ENCODE results near the gene FREM1.

The FREM1 gene

DNA sequence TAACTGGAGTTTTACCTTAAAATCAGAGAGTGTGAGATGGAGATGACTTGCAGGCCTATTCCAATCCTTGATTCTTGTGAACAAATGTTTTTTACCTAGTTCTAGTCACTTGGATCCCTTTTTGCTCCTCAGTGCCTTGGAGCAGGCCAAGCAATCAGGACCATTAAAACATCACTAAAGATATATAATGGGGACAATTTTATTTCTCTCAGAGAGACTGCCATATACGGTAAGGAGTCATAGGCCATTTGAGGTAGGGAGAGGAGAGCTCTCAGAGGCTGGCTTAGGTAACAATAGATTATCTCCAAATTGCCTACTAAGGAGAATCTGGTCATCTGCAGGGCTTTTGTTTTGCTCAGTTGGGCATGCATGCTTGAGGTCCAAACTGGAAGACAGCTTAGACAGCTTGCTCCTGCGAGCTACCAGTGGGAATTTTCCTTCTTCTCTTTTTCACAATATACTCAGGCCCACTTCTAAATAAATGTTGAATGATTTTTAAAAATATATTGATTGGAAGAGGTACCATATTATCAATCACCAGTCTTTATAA is 44.0 kb downstream of the FREM1 start:
- no peak for DNase-seq

GRCh38 chr9:14864309-14864708 is 45.9 kb downstream of the FREM1 start:
- DNase-seq = no peak

GRCh38 chr9:14863402-14863801 is 46.8 kb downstream of the FREM1 start:
- DNase-seq = no peak

- no peak for DNase-seq
These were observed 52.6 kb downstream of the FREM1 start for GRCh38 chr9:14857449-14858305.

DNA sequence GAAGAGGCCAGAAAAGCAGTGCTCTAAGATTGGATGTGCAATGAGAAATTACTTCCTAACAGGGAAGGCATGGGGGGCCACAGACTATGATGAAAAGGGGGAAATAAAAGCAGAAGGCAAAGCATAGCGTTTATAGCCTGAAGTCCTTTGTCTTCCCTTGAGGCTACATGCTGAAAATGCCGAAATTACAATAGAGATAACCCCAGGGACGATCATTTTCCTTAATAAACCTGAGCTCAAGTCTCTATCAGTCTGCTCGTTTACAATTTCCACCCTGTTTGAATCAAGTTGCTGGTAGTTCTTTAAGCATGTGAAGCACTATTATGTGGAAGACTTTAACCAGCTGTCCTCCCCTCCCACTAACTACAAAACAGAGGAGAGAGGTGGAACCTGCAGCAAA is 60.4 kb downstream of the FREM1 start:
- DNase-seq = no peak

DNA sequence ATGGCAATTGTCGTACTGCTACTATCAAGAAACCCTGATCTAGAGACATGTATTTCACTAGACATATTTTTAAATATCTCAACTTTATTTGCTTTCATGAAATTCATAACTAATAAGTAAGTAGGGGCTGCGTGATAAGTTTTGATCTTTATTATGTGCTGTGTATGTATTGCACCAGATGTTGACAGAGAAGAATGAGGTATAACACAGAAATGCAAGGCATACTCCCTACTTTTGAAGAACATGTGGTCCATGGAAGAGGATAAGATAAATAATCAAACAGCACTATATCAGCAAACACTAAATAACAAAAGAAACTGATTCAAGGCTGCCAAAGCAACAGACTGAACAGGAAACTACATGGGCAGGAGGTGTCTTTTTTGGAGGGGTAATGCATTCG is 60.9 kb downstream of the FREM1 start:
- DNase-seq = no peak

GRCh38 chr9:14846871-14847311 is 63.3 kb downstream of the FREM1 start:
- DNase-seq = peak; percentile 41

DNA sequence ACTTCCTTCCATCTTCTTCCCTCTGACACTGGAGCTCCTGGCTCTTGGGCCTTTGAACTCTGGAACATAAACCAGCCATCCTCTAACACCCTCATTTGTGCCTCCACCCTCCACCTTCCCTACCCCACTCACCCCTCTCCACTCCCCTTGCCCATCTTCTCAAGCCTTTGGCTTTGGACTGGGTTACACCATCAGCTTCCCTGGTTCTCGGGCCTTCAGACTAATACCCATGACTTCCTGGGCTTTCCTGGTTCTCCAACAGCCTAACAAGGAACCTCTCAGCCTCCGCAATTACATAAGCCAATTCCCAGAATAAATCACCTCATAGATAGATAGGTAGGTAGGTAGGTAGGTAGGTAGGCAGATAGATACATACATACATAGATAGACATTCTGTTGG is 67.1 kb downstream of the FREM1 start:
- no peak for DNase-seq

GRCh38 chr9:14842269-14842668 is 68.0 kb downstream of the FREM1 start:
- no peak for DNase-seq

GRCh38 chr9:14838701-14839100 is 71.5 kb downstream of the FREM1 start:
- DNase-seq = no peak

DNA sequence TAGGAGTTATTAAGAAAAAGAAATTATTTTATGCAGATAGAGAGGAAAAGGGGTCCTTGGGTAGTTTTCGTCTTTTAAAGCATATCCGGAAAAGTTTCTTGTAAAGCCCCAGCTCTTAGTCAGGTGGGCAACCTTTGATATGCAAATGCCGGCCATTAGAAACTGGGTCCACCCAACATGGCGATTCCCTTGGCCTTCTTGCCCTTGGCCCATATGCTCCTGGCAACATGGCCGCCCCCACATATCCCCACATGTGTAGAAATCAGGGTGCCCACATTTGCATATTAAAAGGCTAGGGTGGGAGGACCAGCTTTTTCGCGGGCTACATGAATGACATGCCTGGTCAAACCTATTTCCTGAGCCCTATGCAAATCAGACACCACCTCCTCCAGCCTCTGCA is 73.3 kb downstream of the FREM1 start:
- no peak for DNase-seq

DNA sequence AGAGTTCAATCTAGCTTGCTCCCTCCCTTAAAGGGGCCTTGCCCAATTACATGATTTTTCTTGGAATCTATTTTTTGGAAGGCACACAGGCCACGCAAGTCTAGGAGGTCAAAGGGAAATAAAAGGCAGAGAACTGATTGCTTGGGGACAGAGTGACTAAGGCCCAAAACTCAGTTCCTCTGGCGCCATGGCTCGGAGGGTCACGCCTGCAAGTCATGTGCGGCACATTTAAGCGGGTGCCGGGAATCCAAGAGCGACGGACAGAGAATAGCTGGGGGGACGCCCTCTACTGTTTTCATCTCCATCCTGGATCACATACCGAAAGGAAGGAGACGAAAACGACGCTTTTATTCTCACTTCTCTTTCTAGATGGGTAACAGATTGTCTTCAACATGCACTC is 78.6 kb downstream of the FREM1 start:
- DNase-seq = no peak

DNA sequence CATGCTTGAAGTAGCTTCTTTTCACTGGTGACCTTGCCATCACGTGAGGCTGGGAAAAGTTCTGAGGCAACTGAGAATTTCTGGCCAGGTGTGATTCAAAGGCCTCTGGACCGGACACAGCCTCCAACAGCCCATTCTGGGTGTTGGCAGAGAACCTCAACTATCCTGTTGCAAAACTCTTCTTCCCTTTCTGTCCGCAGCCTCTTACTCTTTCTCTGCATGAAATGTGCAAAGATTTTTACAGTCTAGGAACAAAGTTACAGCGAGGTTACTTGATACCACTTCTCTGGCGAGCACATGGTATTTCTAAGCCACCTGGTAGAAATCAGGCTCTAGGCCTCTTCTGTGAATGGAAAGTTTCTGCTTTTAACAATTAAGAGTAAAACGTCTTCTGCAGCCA is 79.2 kb downstream of the FREM1 start:
- no peak for DNase-seq

GRCh38 chr9:14830057-14830456 is 80.2 kb downstream of the FREM1 start:
- no peak for DNase-seq

- no peak for DNase-seq
These were observed 81.0 kb downstream of the FREM1 start for GRCh38 chr9:14829204-14829603.

- DNase-seq = no peak
These were observed 82.4 kb downstream of the FREM1 start for GRCh38 chr9:14827805-14828204.

- no peak for DNase-seq
These were observed 85.7 kb downstream of the FREM1 start for GRCh38 chr9:14824481-14824880.

DNA sequence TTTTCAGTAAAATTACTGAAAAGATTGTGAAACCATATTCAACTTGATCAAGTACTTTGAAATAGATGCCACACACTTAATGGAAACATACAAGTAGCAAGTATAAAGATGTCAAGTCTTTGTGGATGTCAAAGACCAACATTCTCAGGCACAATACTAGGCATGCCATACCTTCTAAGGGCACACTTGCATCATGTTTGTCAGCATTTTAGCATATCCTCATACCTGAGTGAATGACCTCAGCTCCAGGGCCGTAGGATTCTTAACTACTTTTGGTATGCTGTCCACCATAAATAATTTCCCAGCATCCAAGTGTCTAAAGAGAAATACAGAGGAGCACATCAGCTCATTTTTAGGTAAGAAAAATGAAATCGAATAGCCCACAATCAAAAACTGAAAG is 86.4 kb downstream of the FREM1 start:
- no peak for DNase-seq

GRCh38 chr9:14822666-14823065 is 87.6 kb downstream of the FREM1 start:
- no peak for DNase-seq

- no peak for DNase-seq
These were observed 91.0 kb downstream of the FREM1 start for GRCh38 chr9:14819183-14819582.

DNA sequence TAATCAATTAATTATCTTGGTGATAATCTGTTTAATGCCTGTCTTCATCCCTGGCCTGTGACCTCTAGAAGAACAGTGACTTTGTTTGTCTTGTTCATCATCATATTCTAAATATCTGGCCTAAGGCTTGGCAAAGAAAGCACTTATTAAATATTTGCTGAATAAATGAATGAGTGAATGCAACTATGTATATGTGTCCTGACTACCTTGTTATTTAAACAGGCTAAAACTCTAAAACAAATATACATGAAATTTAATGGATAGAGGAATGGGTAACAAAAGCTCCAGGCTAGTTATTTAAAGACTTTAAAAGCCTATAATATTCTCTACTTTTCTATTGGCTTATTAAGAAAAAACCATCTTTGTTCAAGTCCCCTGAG is 96.0 kb downstream of the FREM1 start:
- DNase-seq = no peak

DNA sequence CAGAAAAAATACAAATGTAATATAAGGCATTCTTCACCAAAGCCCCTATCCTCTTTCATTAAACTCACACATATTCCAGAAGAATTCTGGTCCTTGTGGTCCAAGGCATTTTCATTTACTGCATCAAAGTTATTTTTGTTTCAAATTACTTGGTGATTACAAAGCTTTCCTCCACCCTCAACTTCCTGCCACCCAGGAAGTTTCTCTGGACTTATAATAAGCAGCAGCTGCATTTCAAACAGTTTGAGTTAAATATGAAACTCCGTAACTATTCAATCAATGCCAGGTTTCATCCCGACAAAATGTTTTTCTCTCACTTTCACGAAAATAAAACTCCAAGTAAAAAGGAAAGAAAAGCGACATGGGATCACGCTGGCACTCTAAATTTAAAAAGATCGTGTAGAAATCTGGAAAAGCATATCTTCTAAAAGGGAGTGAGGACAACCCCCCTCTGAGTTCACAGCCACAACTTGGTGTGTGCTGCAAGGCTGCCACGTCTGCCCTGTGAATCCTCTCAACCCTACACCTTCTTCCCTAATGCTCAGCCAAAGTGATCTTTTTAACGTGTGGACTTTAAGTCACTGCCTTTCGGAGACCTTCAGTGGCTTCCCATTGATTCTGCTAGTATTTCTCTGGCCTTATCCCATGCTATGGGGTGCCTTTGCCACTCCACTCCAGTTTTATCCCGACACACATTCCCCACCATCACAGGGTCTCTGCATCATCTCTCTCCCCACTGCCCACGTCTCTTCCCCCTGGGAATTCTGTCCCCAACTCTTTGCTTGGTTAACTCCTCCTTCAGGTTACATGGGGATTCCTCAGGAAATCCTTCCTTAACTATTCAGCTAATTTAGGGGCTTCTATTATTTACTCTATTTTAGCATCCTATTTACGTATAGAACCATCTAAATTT is 96.6 kb downstream of the FREM1 start:
- DNase-seq = no peak

DNA sequence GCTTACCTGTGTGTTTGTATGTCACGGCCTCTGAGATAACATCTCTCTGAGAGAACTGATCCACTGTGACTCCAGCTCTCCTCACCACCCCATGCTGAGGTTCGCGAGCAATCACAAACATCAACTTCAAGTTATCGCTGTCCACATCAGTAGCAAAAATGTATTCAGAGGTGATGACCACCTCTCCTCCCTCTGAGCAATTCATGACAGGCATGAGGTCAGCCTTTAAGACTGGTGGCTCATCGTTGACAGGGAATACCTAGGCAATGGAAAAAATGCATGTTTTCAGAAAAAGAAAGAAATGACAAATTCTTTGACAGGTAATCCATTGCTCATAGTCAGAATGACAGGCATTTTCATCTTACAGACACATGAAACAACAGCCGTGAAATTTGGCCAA is 97.4 kb downstream of the FREM1 start:
- DNase-seq = no peak

DNA sequence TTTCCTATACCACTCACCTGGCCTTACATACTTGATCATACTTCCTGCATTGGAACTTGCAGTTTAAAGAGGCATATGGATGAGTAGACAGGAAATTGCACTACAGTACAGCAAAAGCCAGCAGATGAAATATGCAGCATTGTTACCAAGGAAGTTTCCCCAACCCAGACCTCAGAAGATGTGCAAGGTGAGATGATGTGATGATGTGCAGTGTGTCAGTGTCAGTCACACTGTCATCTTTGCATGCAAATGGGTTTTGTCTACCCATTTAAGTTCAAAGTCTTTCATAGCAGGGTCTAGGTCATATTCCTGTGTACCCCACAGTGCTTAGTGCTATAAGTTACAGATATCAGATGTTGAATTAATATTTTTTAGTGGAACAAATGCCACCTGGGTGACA is 98.4 kb downstream of the FREM1 start:
- DNase-seq = no peak
